CD14-positive monocyte (primary cell): ENCODE data around the gene HLTF. TPM values are rescaled to one million over a fixed set of nuclear protein-coding genes. Genes with fewer than 3 reads are reported as not detected.

Experiments
- DNase-seq, 3 donors: peaks; one replicate each; pipeline ENCODE4 v3.0.0-alpha.2; 2011 to 2022
- H2AFZ ChIP-seq: 2 replicates; pipeline ENCODE4 v1.6.0; 2012; ENCODE audit warnings: mild to moderate bottlenecking, low read depth, low read length, inconsistent platforms; ENCODE audit not compliant: insufficient read depth, poor library complexity, severe bottlenecking
- H3K27ac ChIP-seq, 2 donors: 1 replicate in 1 of 2; 2 replicates in 1 of 2; pipeline ENCODE4 v1.5.1; 2012 to 2013; ENCODE audit warnings: low read length in 2 of 2, control low read depth in 1 of 2, inconsistent platforms in 1 of 2, low read depth in 1 of 2, mild to moderate bottlenecking in 1 of 2
- H3K27me3 ChIP-seq, 2 donors: one replicate each; pipeline versions ENCODE4 v1.6.0 to v1.6.1; 2011 to 2013; ENCODE audit warnings: low read length in 2 of 2; ENCODE audit not compliant: control insufficient read depth in 2 of 2, insufficient read depth in 2 of 2
- H3K36me3 ChIP-seq, 2 donors: replicated peaks in 1 of 2; 1 replicate in 1 of 2; 2 replicates in 1 of 2; pipeline versions ENCODE4 v1.5.1 to v1.6.1; 2012 to 2013; ENCODE audit warnings: low read length in 2 of 2, control low read depth in 1 of 2, inconsistent platforms in 1 of 2, mild to moderate bottlenecking in 1 of 2; ENCODE audit not compliant: insufficient read depth in 2 of 2, control insufficient read depth in 1 of 2
- H3K4me1 ChIP-seq, 2 donors: 1 replicate in 1 of 2; 2 replicates in 1 of 2; pipeline versions ENCODE4 v1.5.1 to v1.6.1; 2012 to 2013; ENCODE audit warnings: low read length in 2 of 2, control low read depth in 1 of 2, inconsistent platforms in 1 of 2, mild to moderate bottlenecking in 1 of 2, moderate library complexity in 1 of 2; ENCODE audit not compliant: insufficient read depth in 2 of 2, control insufficient read depth in 1 of 2
- H3K4me2 ChIP-seq: replicated peaks from 2 replicates; pipeline ENCODE3; 2012; ENCODE audit warnings: low read length, moderate library complexity, mild to moderate bottlenecking; ENCODE audit not compliant: poor library complexity, severe bottlenecking; ENCODE audit errors: extremely low read depth
- H3K4me3 ChIP-seq, 3 experiments: fragments of 200-600 bp in 1 of 3; sonication (generic) in 1 of 3; replicated peaks in 1 of 3; 1 replicate in 2 of 3; 2 replicates in 1 of 3; pipeline ENCODE4 v1.5.1; 2011 to 2013; ENCODE audit warnings: low read length in 3 of 3, mild to moderate bottlenecking in 3 of 3, control low read depth in 2 of 3, low read depth in 2 of 3, inconsistent platforms in 1 of 3, moderate library complexity in 1 of 3
- H3K79me2 ChIP-seq: 2 replicates; pipeline ENCODE4 v1.6.0; 2012; ENCODE audit warnings: mild to moderate bottlenecking, control low read depth, inconsistent platforms, low read length, moderate library complexity; ENCODE audit not compliant: insufficient read depth
- H3K9ac ChIP-seq: 2 replicates; pipeline ENCODE4 v1.6.0; 2017; ENCODE audit warnings: low read length, mild to moderate bottlenecking; ENCODE audit not compliant: insufficient read depth, poor library complexity, severe bottlenecking
- H3K9me3 ChIP-seq, 2 donors: replicated peaks in 1 of 2; 1 replicate in 1 of 2; 2 replicates in 1 of 2; pipeline versions ENCODE4 v1.5.1 to v1.6.1; 2012 to 2013; ENCODE audit warnings: low read length in 2 of 2, control low read depth in 1 of 2; ENCODE audit not compliant: control insufficient read depth in 1 of 2, insufficient read depth in 1 of 2
- H4K20me1 ChIP-seq: 2 replicates; pipeline ENCODE4 v1.6.0; 2012; ENCODE audit warnings: mild to moderate bottlenecking, low read length, control low read depth, moderate library complexity; ENCODE audit not compliant: insufficient read depth
- H3K27ac Mint-ChIP-seq, 7 donors: one replicate each; pipeline ENCODE4 v1.8.0; 2020; ENCODE audit warnings: mild to moderate bottlenecking in 7 of 7, mixed read lengths in 7 of 7, moderate library complexity in 6 of 7, inconsistent platforms in 2 of 7
- H3K27me3 Mint-ChIP-seq, 3 donors: one replicate each; pipeline ENCODE4 v1.8.0; 2021 to 2022; ENCODE audit warnings: low read depth in 3 of 3, mild to moderate bottlenecking in 3 of 3, mixed read lengths in 3 of 3, moderate library complexity in 3 of 3, inconsistent platforms in 1 of 3
- H3K36me3 Mint-ChIP-seq, 2 donors: one replicate each; pipeline ENCODE4 v1.8.0; 2020; ENCODE audit warnings: mixed read lengths in 2 of 2, inconsistent platforms in 1 of 2, mild to moderate bottlenecking in 1 of 2
- H3K4me1 Mint-ChIP-seq: one replicate; pipeline ENCODE4 v1.8.0; 2020; ENCODE audit warnings: mild to moderate bottlenecking, mixed read lengths
- H3K4me3 Mint-ChIP-seq, 2 donors: one replicate each; pipeline ENCODE4 v1.8.0; 2020; ENCODE audit warnings: mild to moderate bottlenecking in 2 of 2, mixed read lengths in 2 of 2, moderate library complexity in 1 of 2
- H3K9me3 Mint-ChIP-seq, 7 donors: one replicate each; pipeline ENCODE4 v1.8.0; 2020 to 2022; ENCODE audit warnings: mixed read lengths in 7 of 7, mild to moderate bottlenecking in 6 of 7, moderate library complexity in 6 of 7, inconsistent platforms in 2 of 7
- CTCF ChIP-seq: fragments of 200-600 bp; IDR thresholded peaks from one replicate; pipeline ENCODE4 v1.8.0; 2022; ENCODE audit warnings: antibody characterized with exemption, mild to moderate bottlenecking
- WGBS: methylation state at CpG from one replicate; pipeline ENCODE4 v1.1.5; 2013; ENCODE audit warnings: missing lambda C conversion rate; ENCODE audit not compliant: insufficient coverage; 5-methylcytosine and 5-hydroxymethylcytosine counted together
- intact Hi-C, 2 donors: fragments of 100-400 bp; cut with micrococcal nuclease; formaldehyde crosslinking; loops; one replicate each; pipeline versions ENCODE4 v1.15.0 to v1.15.1; 2023
- polyA plus RNA-seq, 3 donors: library from polyadenylated mRNA; depleted of rRNA in 1 of 3; unstranded in 2 of 3; stranded (reverse) in 1 of 3; fragments of 300-500 nt in 2 of 3; fragments of >200 nt in 1 of 3; fragmentation: Illumina TruSeq in 2 of 3; gene quantifications; 1 replicate in 2 of 3; 2 replicates in 1 of 3; pipeline ENCODE4 v1.2.3, GENCODE V29; 2012 to 2021

Gene HLTF
- polyA plus RNA-seq, 3 donors, result 2.0 to 4.6 (median 2.7) TPM

- H3K9me3 ChIP-seq, result no peaks in the 10 kb centered on the region
- Mint-ChIP-seq H3K9me3 (no peaks in the 10 kb centered on the region), H3K4me1 (no peaks in the 10 kb centered on the region), H3K4me3 (no peak overlapping the region), H3K36me3 (peaks cover 66 to 92% of the 10 kb centered on the region in 2 donors), H3K27ac (peak overlapping the region in 5 of 7 donors; percentile 10 to 75 (median 43)), H3K27me3 (peaks cover 0 to 2% (median 0%) of the 10 kb centered on the region in 3 donors)
- H3K4me2 ChIP-seq, result no peak overlapping the region
- 96% methylated on average over 3 of the region's 3 CpGs for WGBS
- peaks cover 51% of the 10 kb centered on the region for H4K20me1 ChIP-seq
- no peak for DNase-seq
- peaks cover 74 to 97% of the 10 kb centered on the region in 2 donors for H3K36me3 ChIP-seq
- no peaks in the 10 kb centered on the region for H3K27me3 ChIP-seq
- no peak overlapping the region for H3K4me3 ChIP-seq
- peaks cover 4% of the 10 kb centered on the region for H3K79me2 ChIP-seq
- H2AFZ ChIP-seq, result no peak overlapping the region
- intact Hi-C loops, result no loop called here
- no peak for TF ChIP-seq CTCF
- H3K27ac ChIP-seq, result peak overlapping the region in 1 of 2 donors; percentile 15
- no peaks in the 10 kb centered on the region for H3K4me1 ChIP-seq
- H3K9ac ChIP-seq, result no peak overlapping the region
Measured at GRCh38 chr3:149015393-149015792, 70.9 kb downstream of the HLTF start.

- Histone ChIP-seq H3K9me3 (no peaks in the 10 kb centered on the region), H4K20me1 (peaks cover 44% of the 10 kb centered on the region), H3K36me3 (peaks cover 73 to 97% of the 10 kb centered on the region in 2 donors), H3K4me2 (no peak overlapping the region), H3K79me2 (peaks cover 4% of the 10 kb centered on the region), H3K27ac (no peak overlapping the region), H3K4me1 (no peaks in the 10 kb centered on the region), H3K4me3 (no peak overlapping the region), H2AFZ (no peak overlapping the region), H3K9ac (no peak overlapping the region), H3K27me3 (no peaks in the 10 kb centered on the region)
- no peak overlapping the region for H3K4me3 Mint-ChIP-seq
- H3K4me1 Mint-ChIP-seq, result no peaks in the 10 kb centered on the region
- 100% methylated on average over 2 of the region's 6 CpGs for WGBS
- no peak for TF ChIP-seq CTCF
- H3K36me3 Mint-ChIP-seq, result peaks cover 65 to 92% of the 10 kb centered on the region in 2 donors
- intact Hi-C loops, result no loop called here
- H3K27ac Mint-ChIP-seq, result peak overlapping the region in 1 of 7 donors; percentile 51
- DNase-seq, result no peak
- H3K9me3 Mint-ChIP-seq, result no peaks in the 10 kb centered on the region
- peaks cover 0 to 2% (median 0%) of the 10 kb centered on the region in 3 donors for H3K27me3 Mint-ChIP-seq
Measured at GRCh38 chr3:149013726-149014125, 72.6 kb downstream of the HLTF start.
